Testis (tissue), 3 donors: Measurements from ENCODE around the gene IGSF9. TPM values are rescaled to one million over a fixed set of nuclear protein-coding genes. Genes with fewer than 3 reads are reported as not detected.

ENCODE experiments used
- DNase-seq: peaks from one replicate; pipeline ENCODE4 v3.0.0-alpha.2; 2019
- H3K27ac ChIP-seq, 2 donors: fragments of 200-600 bp; sonication (generic); one replicate each; pipeline ENCODE4 v1.5.1; 2019
- H3K27me3 ChIP-seq: fragments of 200-600 bp; sonication (generic); one replicate; pipeline ENCODE4 v1.5.1; 2019
- H3K36me3 ChIP-seq: fragments of 200-600 bp; sonication (generic); one replicate; pipeline ENCODE4 v1.5.1; 2017; ENCODE audit warnings: low read depth; ENCODE audit errors: missing control alignments
- H3K4me1 ChIP-seq: fragments of 200-600 bp; sonication (generic); one replicate; pipeline ENCODE4 v1.5.1; 2019
- H3K4me3 ChIP-seq, 2 donors: fragments of 200-600 bp; sonication (generic); one replicate each; pipeline ENCODE4 v1.5.1; 2017 to 2019
- H3K9me3 ChIP-seq: fragments of 200-600 bp; sonication (generic); one replicate; pipeline ENCODE4 v1.5.1; 2017
- POLR2A ChIP-seq: fragments of 450-650 bp; IDR thresholded peaks from one replicate; pipeline ENCODE4 v1.6.1; 2017; ENCODE audit warnings: antibody characterized with exemption, mild to moderate bottlenecking, moderate library complexity
- whole genome bisulfite sequencing, 2 donors: methylation state at CpG; one replicate each; pipeline ENCODE4 v1.1.5; 2018; 5-methylcytosine and 5-hydroxymethylcytosine counted together
- intact Hi-C: fragments of 100-400 bp; cut with DNase I; formaldehyde crosslinking; loops from one replicate; pipeline ENCODE4 v1.15.1; 2023; ENCODE audit warnings: low total_unique reads
- polyA plus RNA-seq: library from polyadenylated mRNA; stranded (reverse); fragments of 350-450 nt; fragmentation: Illumina TruSeq; extraction: RNeasy Lipid Tissue Mini Kit (QIAGEN cat#74804); gene quantifications from one replicate; pipeline ENCODE4 v1.2.3, GENCODE V29; 2014; ENCODE audit warnings: low read depth, low replicate concordance; ENCODE audit not compliant: insufficient read depth
- total RNA-seq, 2 donors: library from RNA; depleted of rRNA; stranded (reverse); fragments of >200 nt; gene quantifications; one replicate each; pipeline ENCODE4 v1.2.3, GENCODE V29; 2016
- TF ChIP-seq, protein P1 (sequence below), 3 experiments: fragments of 450-650 bp in 2 of 3; fragments of 200-600 bp in 1 of 3; sonication (generic) in 1 of 3; IDR thresholded peaks; one replicate each; pipeline ENCODE4 v1.5.1; 2016 to 2019; ENCODE audit warnings: antibody characterized with exemption in 3 of 3, mild to moderate bottlenecking in 2 of 3, moderate library complexity in 1 of 3

The IGSF9 gene
- total and polyA plus RNA-seq, 3 donors from 2014 or later, result 4.8 to 10.2 (median 7.9) TPM

GRCh38 chr1:159944623-159945455 lies 574 bp downstream of the IGSF9 start:
- TF ChIP-seq POLR2A, result no peak
- TF ChIP-seq, protein P1, sequence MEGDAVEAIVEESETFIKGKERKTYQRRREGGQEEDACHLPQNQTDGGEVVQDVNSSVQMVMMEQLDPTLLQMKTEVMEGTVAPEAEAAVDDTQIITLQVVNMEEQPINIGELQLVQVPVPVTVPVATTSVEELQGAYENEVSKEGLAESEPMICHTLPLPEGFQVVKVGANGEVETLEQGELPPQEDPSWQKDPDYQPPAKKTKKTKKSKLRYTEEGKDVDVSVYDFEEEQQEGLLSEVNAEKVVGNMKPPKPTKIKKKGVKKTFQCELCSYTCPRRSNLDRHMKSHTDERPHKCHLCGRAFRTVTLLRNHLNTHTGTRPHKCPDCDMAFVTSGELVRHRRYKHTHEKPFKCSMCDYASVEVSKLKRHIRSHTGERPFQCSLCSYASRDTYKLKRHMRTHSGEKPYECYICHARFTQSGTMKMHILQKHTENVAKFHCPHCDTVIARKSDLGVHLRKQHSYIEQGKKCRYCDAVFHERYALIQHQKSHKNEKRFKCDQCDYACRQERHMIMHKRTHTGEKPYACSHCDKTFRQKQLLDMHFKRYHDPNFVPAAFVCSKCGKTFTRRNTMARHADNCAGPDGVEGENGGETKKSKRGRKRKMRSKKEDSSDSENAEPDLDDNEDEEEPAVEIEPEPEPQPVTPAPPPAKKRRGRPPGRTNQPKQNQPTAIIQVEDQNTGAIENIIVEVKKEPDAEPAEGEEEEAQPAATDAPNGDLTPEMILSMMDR (IDR thresholded peaks at IDR 0.05), result no peak
- no peaks in the 10 kb centered on the region for H3K9me3 ChIP-seq
- no peak overlapping the region for H3K27ac ChIP-seq
- H3K4me1 ChIP-seq, result peaks cover 12% of the 10 kb centered on the region
- 9 to 10% methylated on average over 10 to 11 of the region's 11 CpGs for WGBS, 2 donors
- H3K4me3 ChIP-seq, result peak overlapping the region; percentile 16 to 56
- DNase-seq, result no peak
- no peaks in the 10 kb centered on the region for H3K36me3 ChIP-seq
- no peaks in the 10 kb centered on the region for H3K27me3 ChIP-seq
- intact Hi-C loops, result no loop called here

DNA sequence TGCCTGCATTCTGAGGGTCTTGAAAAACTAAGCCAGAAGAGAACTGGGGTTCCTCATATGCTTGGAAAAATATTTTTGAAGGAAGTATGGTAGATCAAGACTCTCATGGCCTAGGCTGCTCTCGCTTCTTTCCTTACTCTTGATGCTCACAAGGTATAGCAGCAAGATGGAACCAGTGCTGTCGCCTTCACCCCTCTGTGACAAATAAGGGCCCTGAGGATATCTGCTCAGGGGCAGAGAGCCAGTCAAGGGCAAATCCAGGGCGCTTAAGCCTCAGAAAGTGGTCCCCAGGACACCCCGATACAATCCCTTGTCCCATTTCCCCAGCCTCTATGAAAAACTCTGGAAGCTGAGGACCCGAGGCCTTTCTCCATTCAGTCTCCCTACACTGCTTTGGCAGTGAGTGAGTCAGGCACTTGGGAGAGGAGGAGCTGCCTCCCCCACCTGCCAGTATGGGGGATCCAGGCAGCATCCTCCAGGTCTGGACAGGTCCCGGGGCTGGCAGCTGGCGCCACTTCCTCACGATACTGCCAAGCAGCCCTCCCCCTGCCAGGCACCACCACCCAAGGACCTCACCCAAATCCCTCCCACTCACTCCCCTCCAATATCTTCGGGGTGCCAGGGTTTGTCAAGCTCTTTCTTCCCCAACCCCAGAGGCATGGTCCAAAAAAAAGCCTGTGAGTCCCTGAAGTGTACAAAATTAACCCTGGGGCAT lies 1.3 kb downstream of the IGSF9 start:
- no peaks in the 10 kb centered on the region for H3K9me3 ChIP-seq
- no peaks in the 10 kb centered on the region for H3K36me3 ChIP-seq
- 77 to 84% methylated on average over 8 to 9 of the region's 9 CpGs for WGBS, 2 donors
- no peak overlapping the region for H3K27ac ChIP-seq
- TF ChIP-seq POLR2A, result no peak
- H3K4me1 ChIP-seq, result peaks cover 12% of the 10 kb centered on the region
- intact Hi-C loops, result no loop called here
- no peak overlapping the region for H3K4me3 ChIP-seq
- DNase-seq, result no peak
- no peaks in the 10 kb centered on the region for H3K27me3 ChIP-seq

DNA sequence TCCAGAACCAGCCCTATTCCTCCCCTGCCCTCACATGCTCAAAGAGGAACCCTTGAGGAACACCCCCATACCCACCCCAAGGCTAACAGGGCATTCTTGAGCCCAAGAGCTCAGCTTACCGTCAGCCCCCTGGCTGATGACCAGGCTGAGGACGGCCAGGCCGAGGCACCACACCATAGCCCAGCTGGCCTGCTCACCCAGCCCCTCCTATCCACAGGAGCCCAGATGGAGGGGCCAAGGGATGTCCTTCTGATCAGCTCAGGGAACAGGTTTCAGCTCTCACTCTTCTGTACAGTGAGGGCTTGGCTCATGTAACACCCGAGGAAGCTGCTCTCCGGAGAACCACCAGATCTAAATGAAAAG lies 2.2 kb downstream of the IGSF9 start:
- intact Hi-C loops, result no loop called here
- 45 to 81% methylated on average over 2 to 5 of the region's 5 CpGs for WGBS, 2 donors
- TF ChIP-seq POLR2A, result no peak
- TF ChIP-seq, protein P1 (IDR thresholded peaks at IDR 0.05), result no peak
- Histone ChIP-seq H3K9me3 (no peaks in the 10 kb centered on the region), H3K27me3 (no peaks in the 10 kb centered on the region), H3K27ac (no peak overlapping the region), H3K36me3 (no peaks in the 10 kb centered on the region), H3K4me1 (peaks cover 12% of the 10 kb centered on the region), H3K4me3 (no peak overlapping the region)
- DNase-seq, result no peak

- Histone ChIP-seq H3K4me1 (peaks cover 12% of the 10 kb centered on the region), H3K36me3 (no peaks in the 10 kb centered on the region), H3K27ac (no peak overlapping the region), H3K4me3 (no peak overlapping the region), H3K9me3 (no peaks in the 10 kb centered on the region), H3K27me3 (no peaks in the 10 kb centered on the region)
- WGBS, 2 donors, result 88 to 95% methylated on average over 6 to 15 of the region's 15 CpGs
- no peak for DNase-seq
- intact Hi-C loops, result no loop called here
- no peak for TF ChIP-seq POLR2A
- TF ChIP-seq, protein P1 (IDR thresholded peaks at IDR 0.05), result no peak
Observed at GRCh38 chr1:159942632-159943277, 2.7 kb downstream of the IGSF9 start.
